ENCODE results near the gene SMS.
"Not testable (repeated sequence)": the region's sequence is repeated elsewhere in the genome, so short reads cannot be mapped to it uniquely, and the experiment has no call there.

The SMS gene

GRCh38 chrX:21940356-21940829 is at the start of gene SMS:
Gene SMS (plus strand): TSS chrX:21940709. CDS start chrX:21940825, 116 bp downstream.
- no peak for FAIRE-seq

DNA sequence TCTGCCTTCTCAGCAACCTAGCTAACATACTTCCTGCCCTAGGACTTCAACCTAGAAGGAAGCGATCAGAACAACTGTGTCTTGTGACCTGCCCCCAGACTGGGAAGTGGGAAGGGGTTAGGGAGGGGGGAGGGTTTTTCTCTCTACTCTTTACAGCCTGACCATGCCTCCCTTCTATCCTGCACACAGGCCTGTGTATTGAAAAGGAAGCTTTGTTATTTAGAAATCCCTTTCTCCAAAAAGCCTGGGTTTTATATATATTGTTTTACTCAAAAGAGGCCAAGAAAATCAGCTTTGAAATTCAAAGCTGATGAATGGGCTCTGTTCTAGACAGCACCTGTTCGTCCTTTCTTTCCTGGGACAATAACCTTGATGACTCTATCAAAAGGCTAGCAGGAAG is 35.2 kb upstream of the SMS start:
- no peak for FAIRE-seq

DNA sequence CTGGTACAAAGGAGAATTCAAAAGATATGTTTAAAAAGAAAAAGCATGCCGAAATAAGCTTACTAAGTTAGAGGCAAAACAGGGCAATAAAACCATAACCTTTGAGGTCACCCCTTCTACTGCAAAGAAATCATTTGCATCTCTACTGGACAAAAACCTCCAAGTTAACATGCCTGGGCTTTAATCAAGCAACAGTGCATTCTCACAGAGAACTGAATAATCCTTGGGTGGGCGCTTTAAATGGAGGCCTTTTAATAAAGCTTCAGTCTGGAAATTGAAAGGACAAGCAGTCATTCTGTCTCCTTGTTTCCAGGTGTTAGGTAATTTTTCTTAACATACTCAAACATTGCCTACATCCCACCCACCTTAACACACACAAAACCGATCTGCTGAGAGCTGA is 34.6 kb upstream of the SMS start:
- no peak for FAIRE-seq

- FAIRE-seq = no peak
Observed at GRCh38 chrX:21907260-21907659, 33.2 kb upstream of the SMS start.

GRCh38 chrX:21911481-21911880 is 29.0 kb upstream of the SMS start:
- FAIRE-seq = no peak

DNA sequence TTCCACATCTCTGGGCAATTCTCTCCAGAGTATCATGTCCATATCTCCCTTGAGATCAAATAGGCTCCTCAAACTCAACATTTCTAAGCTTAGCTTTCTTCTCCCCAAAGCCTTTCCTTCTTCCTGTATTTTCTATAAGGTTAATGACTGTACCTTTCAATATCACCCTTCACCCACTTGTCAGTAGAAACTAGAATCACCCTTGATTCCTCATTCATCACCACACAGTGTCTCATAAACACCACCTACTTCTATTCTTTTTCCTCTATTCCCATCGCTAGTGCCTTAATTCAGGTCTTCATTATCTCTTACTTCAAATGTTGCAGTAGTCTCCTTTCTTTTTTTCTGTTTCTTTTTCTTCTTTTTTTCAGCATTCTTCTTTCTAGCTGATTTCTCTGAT is 28.3 kb upstream of the SMS start:
- no peak for FAIRE-seq

GRCh38 chrX:21912989-21913388 is 27.5 kb upstream of the SMS start:
- FAIRE-seq = no peak

DNA sequence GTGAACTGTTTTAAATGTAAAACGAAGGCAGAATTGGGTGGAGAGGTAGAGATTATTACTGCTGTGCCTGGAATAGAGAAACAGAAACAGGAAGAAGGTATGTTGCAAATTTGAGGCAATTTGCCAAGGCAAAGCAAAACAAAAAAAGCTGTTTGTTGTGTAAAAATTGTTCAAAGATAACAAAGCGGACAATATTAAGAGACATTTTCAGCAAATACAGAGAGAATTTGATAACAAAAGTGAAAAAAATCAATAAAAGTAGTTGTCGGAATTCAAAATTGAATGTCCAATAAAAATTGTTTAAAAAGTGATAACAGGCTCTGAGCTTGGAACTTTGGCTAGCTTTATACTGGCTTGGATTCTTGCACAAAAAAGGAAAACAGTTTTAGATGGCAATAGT is 14.4 kb upstream of the SMS start:
- FAIRE-seq = no peak

DNA sequence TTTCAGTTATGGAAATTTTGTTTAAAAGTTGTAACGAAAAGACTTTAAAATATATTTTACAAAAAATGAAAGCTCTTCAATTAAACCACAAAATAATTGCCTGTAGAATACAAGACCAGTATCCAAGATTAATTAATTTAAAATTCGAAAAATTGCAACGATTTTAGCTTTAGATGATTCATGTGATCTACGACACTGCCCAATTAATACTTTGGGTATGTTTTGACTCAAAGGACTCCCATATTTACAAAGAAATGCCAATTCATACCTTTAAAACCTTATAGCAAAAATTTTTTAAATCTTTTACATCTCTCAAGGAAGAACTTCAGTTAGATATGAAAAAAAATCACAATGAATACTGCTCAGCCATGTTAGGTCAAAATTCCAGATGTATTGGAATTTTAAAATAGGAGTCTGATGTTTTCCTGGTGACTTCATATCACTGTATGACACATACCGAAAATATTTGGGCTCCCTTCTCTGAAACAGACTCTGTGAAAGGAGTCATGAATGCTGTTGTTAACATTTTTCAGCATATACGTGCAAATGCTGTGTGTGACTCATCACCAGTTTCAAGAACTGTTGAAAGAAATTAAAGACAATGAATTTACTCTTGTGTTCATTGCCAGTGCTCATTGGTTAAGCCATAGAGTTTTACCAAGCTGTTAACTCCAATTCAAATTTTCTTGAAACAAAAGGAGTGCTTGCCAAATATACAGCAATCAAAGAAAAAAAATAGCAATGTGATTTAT is 13.8 kb upstream of the SMS start:
- FAIRE-seq = peak; percentile 100

DNA sequence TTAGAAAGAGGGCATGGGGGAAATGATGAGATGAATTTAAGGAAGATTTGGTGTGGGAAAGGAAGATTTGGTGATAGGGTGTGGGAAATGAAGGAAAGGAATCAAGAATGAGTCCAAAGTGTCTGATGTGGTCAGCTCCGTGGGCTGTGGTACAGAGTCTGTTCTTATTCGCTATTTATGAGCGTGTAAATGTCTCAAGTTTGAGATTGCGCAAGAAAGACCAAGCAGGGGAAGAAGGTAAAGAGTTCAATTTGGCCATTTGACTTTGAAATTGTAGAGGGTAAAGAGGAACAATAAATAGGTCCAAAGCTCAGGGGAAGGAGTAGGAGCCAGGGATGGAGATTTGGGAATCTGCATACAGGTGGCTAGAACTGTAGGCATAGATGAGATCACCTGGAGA is 11.3 kb upstream of the SMS start:
- FAIRE-seq = no peak

DNA sequence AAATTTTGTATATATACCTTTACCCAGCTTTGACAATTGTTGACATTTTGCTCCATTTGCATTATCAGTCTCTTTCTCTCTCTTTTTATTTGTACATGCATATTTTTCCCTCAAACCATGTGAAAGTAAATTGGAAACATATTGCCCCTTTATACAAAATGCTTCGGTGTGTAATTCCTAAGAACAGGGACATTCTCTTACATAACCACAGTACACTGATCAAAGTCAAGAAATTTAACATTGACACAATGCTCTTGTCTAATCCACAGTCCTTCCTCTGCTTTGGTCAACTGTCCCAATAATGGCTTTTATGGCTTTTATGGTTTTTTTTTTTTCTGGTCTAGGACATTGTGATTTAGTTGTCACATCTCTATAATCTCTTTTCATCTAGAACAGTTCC is 9.5 kb upstream of the SMS start:
- no peak for FAIRE-seq

DNA sequence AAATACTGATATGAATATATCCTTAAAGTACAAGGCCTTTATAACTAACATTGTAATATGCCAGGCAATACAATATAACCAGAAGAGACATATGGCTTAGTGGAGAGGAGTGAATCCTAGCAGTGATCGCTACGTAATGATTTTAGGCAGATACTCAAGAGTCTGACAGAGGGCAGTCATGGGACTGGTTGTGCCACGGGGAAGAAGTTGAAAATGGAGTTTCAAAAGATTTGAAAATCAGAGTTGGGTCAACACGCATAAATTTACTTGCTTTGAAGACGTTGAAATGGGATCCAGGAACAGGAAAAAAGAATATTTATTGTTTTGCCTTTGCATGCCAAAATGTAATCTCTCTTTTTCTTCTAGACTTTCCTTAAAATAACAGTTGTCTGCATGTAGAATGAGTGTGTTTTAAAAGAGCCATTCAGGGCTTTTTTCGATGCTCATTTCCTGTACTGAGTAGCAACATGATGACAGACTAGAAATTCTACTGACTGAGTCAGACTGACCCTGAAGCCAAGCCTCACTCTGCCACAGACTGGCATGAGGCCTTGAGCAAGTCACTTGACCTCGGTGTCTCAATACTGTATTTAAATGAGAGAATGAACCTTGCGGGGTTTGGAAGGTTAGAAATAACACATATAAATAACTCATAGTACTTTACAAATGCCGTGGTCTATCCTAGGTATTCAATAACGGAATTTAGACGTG is 8.1 kb upstream of the SMS start:
- FAIRE-seq = peak; percentile 92

DNA sequence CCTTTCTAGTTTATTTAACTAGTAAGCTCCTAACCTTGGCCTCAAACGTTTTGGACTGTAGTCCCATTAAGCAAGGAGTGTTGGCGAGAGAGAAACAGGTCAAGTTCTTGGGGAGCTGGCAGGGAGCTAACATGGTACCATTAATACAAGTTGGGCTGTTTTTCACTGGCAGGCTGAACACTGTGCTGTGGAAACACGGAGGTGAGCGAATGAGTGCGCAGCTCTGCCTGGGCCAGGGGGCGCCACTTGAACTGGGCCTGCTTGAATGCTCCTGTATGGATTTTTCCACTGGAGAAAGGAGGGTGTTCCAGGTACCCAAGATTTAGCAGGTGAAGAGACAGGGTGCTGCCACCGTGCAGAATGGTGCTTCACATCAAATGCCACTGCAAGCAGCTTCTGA is 7.4 kb upstream of the SMS start:
- FAIRE-seq = no peak

DNA sequence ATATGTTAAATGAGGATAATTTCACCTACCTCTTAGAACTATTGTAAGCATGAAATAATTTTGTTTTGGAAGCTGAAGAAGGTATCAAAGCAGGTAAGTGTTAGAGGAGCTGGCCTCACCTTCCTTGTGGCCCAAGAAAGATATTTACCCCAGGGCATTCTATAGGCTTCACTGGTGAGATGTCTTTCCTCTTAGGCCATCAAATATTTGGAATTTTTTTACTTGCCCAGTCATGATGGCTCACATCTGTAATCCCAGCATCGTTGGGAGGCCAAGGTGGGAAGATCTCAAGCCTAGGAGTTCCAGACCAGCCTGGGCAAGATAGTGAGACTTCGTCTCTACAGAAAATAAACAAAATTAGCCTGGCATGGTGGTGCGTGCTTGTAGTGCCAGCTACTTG is 6.1 kb upstream of the SMS start:
- no peak for FAIRE-seq

DNA sequence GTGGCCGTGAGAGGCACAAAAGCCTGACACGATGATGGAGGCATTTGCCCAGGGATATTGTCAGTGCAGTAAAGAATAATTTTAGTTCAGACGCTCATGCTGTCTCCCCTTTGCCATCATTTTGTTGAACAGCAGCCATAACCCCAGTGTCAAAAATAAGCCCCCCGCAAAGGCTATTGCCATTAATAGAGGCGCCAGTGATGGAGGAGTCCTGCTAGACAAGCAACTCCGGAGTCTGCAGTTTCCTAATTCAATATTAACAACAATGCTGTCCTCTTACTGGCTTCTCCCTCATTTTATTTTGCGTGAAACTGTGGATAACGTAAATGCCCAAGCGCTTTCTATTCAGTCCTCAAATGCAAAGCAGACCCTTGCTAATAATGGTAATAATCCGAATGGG is 603 bp upstream of the SMS start:
- no peak for FAIRE-seq

DNA sequence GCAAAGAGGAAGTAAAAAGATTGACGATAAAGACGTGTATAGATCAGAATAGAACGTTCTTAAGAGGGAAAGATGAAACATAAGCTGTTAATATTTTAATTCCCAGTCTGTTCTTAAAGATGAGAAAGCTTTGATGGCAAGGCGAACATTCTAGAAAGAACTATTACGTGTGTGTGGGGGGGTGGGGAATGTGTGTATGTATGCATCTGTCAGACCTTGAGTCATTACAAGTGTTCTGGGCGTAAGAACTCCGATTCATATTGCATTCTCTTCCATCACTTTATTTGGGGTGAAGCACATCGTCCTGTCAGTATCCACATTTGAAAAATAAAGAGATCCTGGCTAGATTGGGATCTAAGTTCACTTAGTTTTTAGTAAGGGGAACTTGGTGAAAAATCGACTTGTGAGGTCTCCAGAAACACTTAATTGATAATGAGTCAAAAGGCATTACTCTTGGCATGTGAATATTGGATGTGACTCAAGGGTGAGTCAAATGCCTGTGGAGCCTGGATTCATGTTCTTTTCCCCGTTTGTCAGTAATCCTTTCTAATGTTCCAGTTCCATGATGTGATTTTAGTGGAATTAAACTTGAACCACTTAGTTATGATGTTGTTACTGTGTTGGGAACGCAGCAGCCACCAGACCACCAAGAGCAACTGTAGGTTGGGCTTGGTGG is 3.1 kb downstream of the SMS start:
- peak; percentile 65 for FAIRE-seq

GRCh38 chrX:21944136-21944615 is 3.7 kb downstream of the SMS start:
- no peak for FAIRE-seq

DNA sequence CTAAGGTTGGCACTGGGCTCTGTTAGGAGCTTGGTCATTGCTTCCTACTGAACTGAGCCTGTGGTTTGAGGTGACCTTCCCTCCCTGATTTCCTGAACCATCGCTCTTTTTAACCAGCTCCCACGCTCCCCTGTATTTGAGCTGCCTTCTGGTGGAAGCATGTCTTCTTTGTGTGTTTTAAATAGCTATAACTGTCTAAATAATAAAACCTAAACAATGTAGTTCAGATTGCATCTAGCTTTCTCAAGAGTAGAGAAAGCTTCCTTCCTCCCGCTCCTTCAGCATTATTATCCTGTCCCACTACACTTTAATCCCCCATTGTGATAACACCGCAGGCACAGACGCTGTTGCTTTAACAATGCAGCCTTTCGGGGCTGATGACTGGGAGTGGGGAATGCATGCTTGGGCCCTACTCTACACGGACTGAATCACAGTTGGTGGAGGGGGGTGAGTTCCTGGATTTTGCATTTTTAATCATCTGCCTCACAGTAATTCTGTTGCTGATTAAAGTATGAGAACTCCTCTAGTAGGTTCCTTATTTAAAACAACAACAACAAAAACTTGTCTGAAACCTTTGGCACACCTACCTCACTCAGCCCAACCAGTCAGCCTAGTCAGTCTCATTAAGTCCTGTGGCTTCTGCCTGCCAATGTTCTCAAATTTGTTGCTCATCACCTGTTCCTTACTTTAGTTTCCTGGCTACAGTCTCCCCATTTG is 6.6 kb downstream of the SMS start:
- FAIRE-seq = no peak

DNA sequence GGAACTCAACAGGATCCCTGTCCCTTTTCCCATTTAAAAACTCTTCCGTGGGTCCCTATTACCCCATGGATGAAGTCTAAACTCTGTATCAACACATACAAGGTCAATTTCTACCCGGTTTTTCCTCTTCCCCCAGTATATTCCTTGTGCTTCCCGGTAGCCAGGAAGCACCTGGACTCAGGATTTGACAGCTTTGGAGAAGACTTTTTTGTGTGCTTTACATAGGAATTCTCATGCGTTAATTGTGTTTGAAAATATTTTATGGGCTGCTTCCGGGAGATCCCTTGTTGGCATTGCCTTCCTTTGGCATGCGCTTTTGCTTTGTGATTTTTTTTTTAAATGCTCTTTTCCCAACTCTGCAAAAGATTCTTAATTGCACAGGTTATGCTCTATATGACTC is 7.2 kb downstream of the SMS start:
- no peak for FAIRE-seq

- FAIRE-seq = no peak
Observed at GRCh38 chrX:21948897-21949578, 8.5 kb downstream of the SMS start.

- FAIRE-seq = no peak
Observed at GRCh38 chrX:21949689-21950088, 9.2 kb downstream of the SMS start.

- not testable (repeated sequence) for FAIRE-seq
Observed at GRCh38 chrX:21950557-21950956, 10.0 kb downstream of the SMS start.

- no peak for FAIRE-seq
Observed at GRCh38 chrX:21952624-21953023, 12.1 kb downstream of the SMS start.

All from G401.6 (cell line).